ENCODE measurements around the gene IFNA13.

Gene IFNA13

GRCh38 chr9:21357479-21358460 lies 10.1 kb downstream of the IFNA13 start:
- DNase-seq (ENCODE audit: low read depth), result no peak

DNA sequence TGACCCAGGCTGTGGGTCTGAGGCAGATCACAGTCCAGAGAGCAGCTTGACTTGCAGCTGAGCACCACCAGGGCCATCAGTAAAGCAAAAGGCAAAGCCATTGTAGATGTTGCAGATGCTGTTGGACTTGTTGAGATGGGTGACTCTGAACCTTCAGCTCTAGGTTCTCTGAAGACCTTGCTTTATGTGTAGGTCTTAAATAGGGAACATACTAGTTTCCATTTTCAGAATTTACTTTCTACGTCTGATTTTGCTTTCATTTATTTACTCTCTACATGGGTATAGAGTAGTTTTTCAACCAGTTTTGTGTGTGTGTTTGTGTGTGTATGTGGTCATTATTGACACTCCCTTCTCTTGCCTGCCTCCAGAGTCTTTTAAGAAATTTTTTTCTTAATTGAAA lies 17.1 kb downstream of the IFNA13 start, which contains the start of gene IFNA6:
IFNA6 (minus strand) TSS at position 101 of the 400 bp plus-strand sequence; CDS start at position 101, 0 bp downstream.
- DNase-seq (ENCODE audit: low read depth), result no peak

GRCh38 chr9:21348430-21348970 lies 19.4 kb downstream of the IFNA13 start:
- no peak for DNase-seq (ENCODE audit: low read depth)

GRCh38 chr9:21340735-21341134 lies 27.1 kb downstream of the IFNA13 start:
- no peak for DNase-seq (ENCODE audit: low read depth)

DNA sequence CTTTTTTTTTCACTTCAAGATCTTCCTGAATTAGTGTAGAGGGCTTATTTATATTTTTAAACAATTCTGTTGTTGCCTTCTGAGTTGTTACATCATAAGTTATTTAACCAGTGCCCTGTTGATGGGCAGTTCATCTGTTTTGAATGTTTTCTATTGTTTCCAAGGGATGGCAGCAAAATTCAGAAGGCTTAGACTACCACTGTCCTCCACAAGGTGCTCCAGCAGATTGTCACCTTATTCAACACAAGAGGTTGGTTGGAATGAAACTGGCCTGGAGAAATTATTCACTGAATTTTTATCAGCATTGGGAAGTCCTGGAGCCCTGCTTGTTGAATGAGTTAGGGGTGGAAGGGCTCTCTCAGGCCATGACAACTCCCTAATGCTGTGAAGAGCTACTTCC lies 31.4 kb downstream of the IFNA13 start:
- no peak for DNase-seq (ENCODE audit: low read depth)

DNA sequence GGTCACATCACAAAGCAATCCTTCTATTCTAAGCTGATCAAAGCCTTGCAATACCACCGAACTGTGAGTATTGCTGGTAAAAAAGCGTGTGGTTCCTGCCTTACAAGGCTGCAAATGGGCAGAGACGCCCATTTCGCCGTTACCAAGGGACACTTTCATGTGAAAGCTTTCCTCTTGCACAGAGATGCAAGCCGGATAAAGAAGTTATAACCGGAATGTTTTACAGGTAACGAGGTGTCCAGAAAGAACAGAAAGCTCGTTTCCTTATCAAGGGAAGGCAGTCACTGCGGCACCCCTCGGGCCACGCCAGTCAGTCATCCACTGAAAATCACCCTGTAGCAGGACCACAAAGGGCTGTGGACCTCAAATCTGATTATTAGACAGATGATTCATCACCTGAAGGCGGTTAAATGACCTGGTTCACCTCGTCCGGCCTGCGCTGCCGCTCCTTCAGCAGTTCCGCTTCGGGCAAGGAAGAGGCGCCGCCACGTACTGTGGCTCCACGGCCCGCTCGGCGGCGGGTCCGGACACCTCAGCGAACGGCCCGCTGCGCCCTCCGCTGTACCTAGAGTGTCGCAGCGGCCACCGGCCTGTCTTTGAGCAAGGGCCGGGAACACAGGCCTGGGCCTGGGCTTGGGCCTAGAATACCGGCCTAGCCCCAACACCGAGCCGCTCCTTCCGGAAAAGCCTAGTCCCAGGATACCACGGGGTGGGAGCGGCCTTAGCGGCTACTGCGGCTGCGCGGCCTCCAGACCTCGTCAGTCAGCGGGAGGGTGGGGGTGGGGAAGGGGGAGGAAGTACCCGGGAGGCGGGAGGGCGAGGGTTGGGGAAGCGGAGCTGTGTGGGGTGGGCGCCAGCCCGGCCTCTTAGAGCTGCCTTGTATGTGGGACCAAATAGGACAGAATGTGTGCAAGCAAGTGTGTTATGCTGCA lies 32.9 kb downstream of the IFNA13 start, which contains the start of gene KLHL9:
KLHL9 (minus strand) TSS at position 704 of the 932 bp plus-strand sequence; CDS start at position 159, 545 bp downstream.
- peak; percentile 48 for DNase-seq (ENCODE audit: low read depth)

DNA sequence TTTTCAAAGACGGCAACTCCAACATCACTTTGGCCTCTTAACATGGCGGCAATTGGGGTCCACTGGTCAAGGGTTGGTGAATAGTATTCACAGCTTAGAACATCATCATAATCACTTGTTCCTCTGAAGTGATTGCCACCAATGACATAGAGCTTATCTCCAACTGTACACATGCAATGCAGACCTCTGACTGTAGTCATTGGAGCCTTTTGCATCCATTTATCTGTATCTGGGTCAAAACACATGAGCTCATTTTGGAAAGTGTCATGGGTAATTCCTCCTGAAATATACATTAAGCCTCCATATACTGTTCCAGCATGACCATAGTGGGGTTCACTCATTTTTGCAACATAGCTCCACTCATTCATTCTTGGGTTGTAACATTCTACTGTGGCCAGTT lies 34.6 kb downstream of the IFNA13 start:
- no peak for DNase-seq (ENCODE audit: low read depth)

DNA sequence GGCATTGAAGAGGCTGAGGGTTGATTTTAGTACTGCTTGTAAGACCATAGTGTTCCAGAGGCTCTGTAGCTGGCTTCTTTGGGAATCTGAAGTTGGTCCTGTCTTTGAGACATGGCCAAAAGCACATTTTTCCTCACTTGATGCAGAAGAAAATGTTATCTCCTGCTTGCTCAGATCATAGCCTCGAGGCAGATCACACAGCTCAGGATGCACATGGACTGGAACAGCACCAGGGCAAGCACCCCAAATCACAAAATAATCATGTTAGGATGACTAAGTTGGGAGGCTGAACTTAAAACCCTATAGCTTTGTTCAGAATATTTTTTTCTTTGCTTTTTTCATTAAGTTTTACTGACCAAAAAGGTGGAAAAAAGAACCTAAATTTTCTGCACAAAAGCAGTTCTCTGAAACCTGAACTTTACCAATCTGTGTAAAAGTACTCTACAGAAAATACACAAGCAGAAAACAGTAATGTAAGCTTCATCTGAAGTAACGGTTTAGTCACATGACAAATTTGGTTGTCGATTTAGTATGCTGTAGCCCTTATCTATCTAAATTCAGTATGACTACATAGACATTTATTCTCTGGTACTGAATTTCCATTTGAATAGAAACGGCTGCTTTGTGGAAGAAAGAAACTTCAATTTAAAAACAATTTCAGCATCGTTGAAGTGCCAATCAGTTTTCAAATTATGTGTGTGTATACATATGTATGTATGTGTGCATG lies 36.0 kb downstream of the IFNA13 start:
- DNase-seq (ENCODE audit: low read depth), result no peak

DNA sequence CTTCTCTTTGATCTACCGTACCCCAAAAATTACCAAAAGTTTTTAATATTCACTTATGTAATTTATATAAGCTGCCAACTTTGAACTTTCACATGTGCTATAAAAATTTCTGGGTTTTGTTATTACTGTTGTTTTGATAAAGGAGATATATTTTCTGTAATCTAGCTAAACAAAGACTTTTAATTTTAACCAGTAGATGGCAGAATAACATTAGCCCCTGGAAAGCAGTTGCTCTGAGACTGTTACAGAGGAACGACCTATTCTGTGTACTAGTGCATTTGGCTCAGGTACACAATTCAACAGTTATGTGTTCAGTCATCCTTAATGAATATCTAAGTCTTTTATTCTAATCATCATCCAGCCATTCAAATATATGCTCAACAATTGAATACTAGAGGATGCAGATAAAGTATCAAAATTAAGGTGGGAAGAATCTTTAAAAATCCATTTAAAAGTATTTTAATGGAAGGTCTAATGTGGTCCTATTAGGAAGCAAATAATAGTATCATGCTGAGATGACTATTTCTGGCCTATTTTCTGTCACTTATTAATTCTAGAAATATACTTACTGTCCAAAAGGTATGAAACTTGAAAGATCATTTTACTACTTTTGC lies 41.2 kb downstream of the IFNA13 start:
- no peak for DNase-seq (ENCODE audit: low read depth)

DNA sequence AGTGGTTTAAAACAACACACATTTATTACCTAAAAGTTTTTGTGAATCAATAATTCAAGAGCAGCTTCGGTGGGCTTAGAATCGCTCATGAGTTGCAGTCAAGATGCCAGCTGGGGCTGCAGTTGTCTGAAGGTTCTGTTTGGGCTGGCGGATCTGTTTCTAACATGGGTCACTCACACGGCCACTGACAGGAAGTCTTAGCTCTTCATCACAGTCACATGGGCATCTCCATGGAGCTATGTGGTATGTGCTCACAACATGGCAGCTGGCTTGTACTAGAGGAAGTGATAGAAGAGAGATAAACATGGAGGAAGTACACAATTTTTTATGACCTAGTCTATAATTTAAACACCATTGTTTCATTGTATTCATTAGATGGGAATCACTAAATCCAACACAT lies 43.8 kb downstream of the IFNA13 start:
- DNase-seq (ENCODE audit: low read depth), result no peak

DNA sequence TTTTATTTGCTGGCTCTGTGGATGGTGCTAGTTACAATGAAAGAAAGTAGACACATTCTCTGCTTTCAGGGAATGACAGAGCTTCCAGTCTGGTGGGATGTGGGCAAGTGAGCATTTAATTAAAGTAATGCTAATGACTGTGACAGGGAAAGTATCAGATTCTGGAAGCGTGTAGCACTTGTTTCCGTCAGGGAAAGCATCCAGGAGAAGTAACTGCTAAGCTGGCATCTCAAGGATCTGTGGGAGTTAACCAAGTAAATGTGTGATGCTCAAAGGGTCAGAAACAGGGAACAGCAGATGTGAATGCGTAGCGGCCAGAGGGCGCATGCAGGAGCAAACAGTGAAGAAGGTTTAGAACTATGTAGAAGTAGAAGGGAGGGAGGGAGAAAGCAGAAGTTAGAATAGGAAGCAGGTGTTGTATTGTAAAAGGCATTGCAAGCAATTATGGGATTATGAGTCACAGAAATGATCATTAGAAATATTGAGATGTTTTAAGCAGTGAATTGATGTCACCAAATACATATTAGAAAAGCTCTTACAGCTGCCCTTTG lies 44.9 kb downstream of the IFNA13 start:
- DNase-seq (ENCODE audit: low read depth), result no peak

- DNase-seq (ENCODE audit: low read depth), result no peak
Observed at GRCh38 chr9:21320465-21320864, 47.4 kb downstream of the IFNA13 start.

DNA sequence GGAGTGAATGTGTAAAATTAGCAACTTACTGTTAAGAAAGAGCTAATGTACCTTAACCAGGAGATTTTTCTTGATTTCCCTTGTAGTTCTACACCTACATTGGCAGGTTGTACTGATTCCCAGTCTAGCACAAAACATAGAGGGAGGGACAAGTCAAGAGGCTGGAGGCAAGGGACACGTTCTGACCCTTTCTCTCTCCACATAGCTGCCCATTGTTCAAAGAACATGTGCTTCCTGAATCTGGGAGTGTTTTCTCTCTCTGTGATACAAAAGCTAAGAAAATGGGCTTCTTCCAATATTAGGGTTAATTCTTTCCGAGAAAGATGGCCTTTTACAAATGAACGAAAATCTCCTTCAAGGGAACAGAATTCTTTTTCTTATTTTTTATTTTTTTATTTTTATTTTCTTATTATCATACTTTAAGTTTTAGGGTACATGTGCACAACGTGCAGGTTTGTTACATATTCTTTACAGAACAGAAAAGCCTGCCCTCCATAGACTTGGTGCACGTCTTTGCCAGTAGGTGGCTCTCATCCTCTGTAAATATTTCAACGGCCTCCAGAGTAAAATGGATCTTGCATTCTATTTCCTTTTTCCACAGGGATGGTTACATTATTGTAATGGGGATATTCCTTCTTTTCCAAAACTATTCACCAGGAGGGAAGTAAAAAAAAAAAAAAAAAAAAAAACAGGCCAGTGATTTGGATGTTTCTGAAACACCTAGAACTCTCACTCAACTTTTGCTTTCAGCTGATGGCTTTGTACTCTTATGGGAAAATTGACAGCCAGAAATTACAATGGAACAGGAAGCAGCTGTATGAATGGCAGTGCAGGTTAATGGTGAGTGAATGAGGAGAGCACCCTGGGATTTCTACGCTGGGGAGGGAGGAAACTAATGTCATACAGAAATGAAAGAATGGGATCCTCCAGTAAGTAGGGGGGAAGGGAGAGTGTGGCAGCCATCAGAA lies 49.6 kb downstream of the IFNA13 start:
- no peak for DNase-seq (ENCODE audit: low read depth)
